Neural progenitor cell (in vitro differentiated cells): Measurements from ENCODE around the gene SPATA31A6. TPM values are rescaled to one million over a fixed set of nuclear protein-coding genes. Genes with fewer than 3 reads are reported as not detected.
"Not testable (repeated sequence)": the region's sequence is repeated elsewhere in the genome, so short reads cannot be mapped to it uniquely, and the experiment has no call there.

Experiments used
- DNase-seq: peaks from one replicate; pipeline ENCODE4 v3.0.0-alpha.2; 2016; ENCODE audit warnings: low spot score
- H2AFZ ChIP-seq: fragments of 200-600 bp; sonication (generic); replicated peaks from 2 replicates; pipeline ENCODE4 v1.6.1; 2016; ENCODE audit warnings: antibody characterized with exemption
- H3F3A ChIP-seq: fragments of 200-600 bp; sonication (generic); 2 replicates; pipeline ENCODE4 v1.6.1; 2016; ENCODE audit warnings: antibody characterized with exemption, low read depth
- H3K27ac ChIP-seq: fragments of 200-600 bp; sonication (generic); 2 replicates; pipeline ENCODE4 v1.5.1; 2016; ENCODE audit warnings: mild to moderate bottlenecking
- H3K27me3 ChIP-seq: fragments of 200-600 bp; sonication (generic); 2 replicates; pipeline ENCODE4 v1.6.1; 2016; ENCODE audit warnings: mild to moderate bottlenecking, moderate library complexity
- H3K36me3 ChIP-seq: fragments of 200-600 bp; sonication (generic); 2 replicates; pipeline ENCODE4 v1.5.1; 2016
- H3K4me1 ChIP-seq: fragments of 200-600 bp; sonication (generic); 2 replicates; pipeline ENCODE4 v1.6.1; 2016; ENCODE audit warnings: mixed run types
- H3K4me2 ChIP-seq: fragments of 200-600 bp; sonication (generic); 2 replicates; pipeline ENCODE4 v1.6.1; 2016
- H3K4me3 ChIP-seq: fragments of 200-600 bp; sonication (generic); 2 replicates; pipeline ENCODE4 v1.5.1; 2016
- H3K79me2 ChIP-seq: fragments of 200-600 bp; sonication (generic); 2 replicates; pipeline ENCODE4 v1.6.1; 2016; ENCODE audit warnings: low read depth
- H3K9ac ChIP-seq: fragments of 200-600 bp; sonication (generic); 2 replicates; pipeline ENCODE4 v1.6.1; 2016
- H3K9me3 ChIP-seq: fragments of 200-600 bp; sonication (generic); 2 replicates; pipeline ENCODE4 v1.5.1; 2016; ENCODE audit warnings: low read depth
- H4K20me1 ChIP-seq: fragments of 200-600 bp; sonication (generic); 2 replicates; pipeline ENCODE4 v1.6.1; 2016; ENCODE audit warnings: low read depth
- H3K27ac Mint-ChIP-seq: 3 replicates; pipeline ENCODE4 v1.8.0; 2021; ENCODE audit warnings: mixed read lengths
- H3K27me3 Mint-ChIP-seq: 2 replicates; pipeline ENCODE4 v1.8.0; 2022; ENCODE audit warnings: low read depth, mild to moderate bottlenecking, inconsistent platforms, moderate library complexity, mixed read lengths; ENCODE audit not compliant: insufficient read depth
- H3K36me3 Mint-ChIP-seq: 3 replicates; pipeline ENCODE4 v1.8.0; 2021; ENCODE audit warnings: mixed read lengths
- H3K4me1 Mint-ChIP-seq: 3 replicates; pipeline ENCODE4 v1.8.0; 2021; ENCODE audit warnings: mixed read lengths
- H3K4me3 Mint-ChIP-seq: 3 replicates; pipeline ENCODE4 v1.8.0; 2021; ENCODE audit warnings: mild to moderate bottlenecking, moderate library complexity, mixed read lengths
- H3K9me3 Mint-ChIP-seq: 3 replicates; pipeline ENCODE4 v1.8.0; 2020; ENCODE audit warnings: mixed read lengths
- CTCF ChIP-seq: fragments of 200-600 bp; sonication (generic); IDR thresholded peaks from 2 replicates; pipeline ENCODE4 v1.5.1; 2017; ENCODE audit warnings: antibody characterized with exemption, mild to moderate bottlenecking
- total RNA-seq: library from RNA; depleted of rRNA; stranded (reverse); fragments of >200 nt; gene quantifications from 2 replicates; pipeline ENCODE4 v1.2.3, GENCODE V29; 2015; ENCODE audit warnings: low replicate concordance

The SPATA31A6 gene
- not detected in 2 replicates for total RNA-seq

- H3K9ac ChIP-seq, H3K4me1 ChIP-seq, H3F3A ChIP-seq, H3K4me1 Mint-ChIP-seq, H3K79me2 ChIP-seq, H3K27ac Mint-ChIP-seq, H3K4me3 ChIP-seq, H3K27ac ChIP-seq, H3K36me3 Mint-ChIP-seq, H3K27me3 Mint-ChIP-seq, H4K20me1 ChIP-seq, H3K9me3 Mint-ChIP-seq, H2AFZ ChIP-seq, H3K36me3 ChIP-seq, H3K27me3 ChIP-seq, H3K4me3 Mint-ChIP-seq, H3K4me2 ChIP-seq, H3K9me3 ChIP-seq, DNase-seq: not testable (repeated sequence)
Measured at GRCh38 chr9:42183359-42183758, at the start of gene SPATA31A6. TSS of gene SPATA31A6 (plus strand) at chr9:42183659. CDS start at chr9:42183688, 29 bp downstream.

GRCh38 chr9:42160299-42160698 is 23.2 kb upstream of the SPATA31A6 start:
- DNase-seq = peak; percentile 21

GRCh38 chr9:42219861-42220260 is 36.4 kb downstream of the SPATA31A6 start:
- not testable (repeated sequence) for H3K4me3 ChIP-seq, H3F3A ChIP-seq, H4K20me1 ChIP-seq, H3K27ac ChIP-seq, H3K4me2 ChIP-seq, H3K4me1 ChIP-seq, H3K4me3 Mint-ChIP-seq, DNase-seq, H3K36me3 ChIP-seq, H3K79me2 ChIP-seq, H3K9ac ChIP-seq, H2AFZ ChIP-seq, H3K9me3 Mint-ChIP-seq, H3K27me3 ChIP-seq, H3K4me1 Mint-ChIP-seq, H3K27me3 Mint-ChIP-seq, H3K27ac Mint-ChIP-seq, H3K36me3 Mint-ChIP-seq, H3K9me3 ChIP-seq

More at GRCh38 chr9:42160299-42160698, 23.2 kb upstream of the SPATA31A6 start:
- H3K9ac ChIP-seq, H3K4me3 ChIP-seq, H3K4me1 Mint-ChIP-seq, H3K4me1 ChIP-seq, H3K36me3 ChIP-seq, H3K4me2 ChIP-seq, H4K20me1 ChIP-seq, H3K9me3 ChIP-seq, H3F3A ChIP-seq, H3K27me3 ChIP-seq, H3K36me3 Mint-ChIP-seq, H3K79me2 ChIP-seq, H3K27ac Mint-ChIP-seq, H3K27ac ChIP-seq, H3K27me3 Mint-ChIP-seq, H3K9me3 Mint-ChIP-seq, H3K4me3 Mint-ChIP-seq: not testable (repeated sequence)
- peak overlapping the region; percentile 42 for H2AFZ ChIP-seq
- TF ChIP-seq CTCF = peak; percentile 54

GRCh38 chr9:42223230-42223629 is 39.8 kb downstream of the SPATA31A6 start:
- not testable (repeated sequence) for H3K4me1 ChIP-seq, H3K36me3 Mint-ChIP-seq, H3K79me2 ChIP-seq, H3K4me1 Mint-ChIP-seq, H3K9me3 ChIP-seq, H3K4me3 Mint-ChIP-seq, H3K27ac Mint-ChIP-seq, H2AFZ ChIP-seq, H3K27me3 ChIP-seq, H3K27ac ChIP-seq, H3K27me3 Mint-ChIP-seq, H3F3A ChIP-seq, H4K20me1 ChIP-seq, H3K9ac ChIP-seq, H3K36me3 ChIP-seq, H3K9me3 Mint-ChIP-seq, H3K4me3 ChIP-seq, DNase-seq, H3K4me2 ChIP-seq

GRCh38 chr9:42233031-42233430 is 49.6 kb downstream of the SPATA31A6 start:
- Mint-ChIP-seq H3K4me1 (peaks cover 19% of the 10 kb centered on the region), H3K9me3 (peaks cover 11% of the 10 kb centered on the region)
- not testable (repeated sequence) for H4K20me1 ChIP-seq, H3K4me3 ChIP-seq, H3K79me2 ChIP-seq, H3K4me1 ChIP-seq, H3K9me3 ChIP-seq, H3K4me2 ChIP-seq, H3K27ac Mint-ChIP-seq, H3F3A ChIP-seq, H3K27me3 ChIP-seq, H3K27me3 Mint-ChIP-seq, H3K9ac ChIP-seq, H2AFZ ChIP-seq, H3K4me3 Mint-ChIP-seq, DNase-seq, H3K27ac ChIP-seq, H3K36me3 ChIP-seq, H3K36me3 Mint-ChIP-seq

- H3K9me3 ChIP-seq, H3K9ac ChIP-seq, H3K36me3 ChIP-seq, H3K4me3 ChIP-seq, H3K79me2 ChIP-seq, DNase-seq, H3K4me1 ChIP-seq, H3K27me3 ChIP-seq, H3K4me2 ChIP-seq, H3F3A ChIP-seq, H3K27ac ChIP-seq, H3K4me3 Mint-ChIP-seq, H3K27me3 Mint-ChIP-seq, H3K36me3 Mint-ChIP-seq, H4K20me1 ChIP-seq, H2AFZ ChIP-seq: not testable (repeated sequence)
- H3K4me1 Mint-ChIP-seq = peaks cover 20% of the 10 kb centered on the region
- peaks cover 11% of the 10 kb centered on the region for H3K9me3 Mint-ChIP-seq
- H3K27ac Mint-ChIP-seq = peak overlapping the region; percentile 66
Measured at GRCh38 chr9:42234610-42235009, 51.2 kb downstream of the SPATA31A6 start.

GRCh38 chr9:42235352-42235991 is 52.0 kb downstream of the SPATA31A6 start:
- peaks cover 11% of the 10 kb centered on the region for H3K9me3 Mint-ChIP-seq
- H3K4me3 Mint-ChIP-seq, H3F3A ChIP-seq, H3K27me3 ChIP-seq, H3K36me3 ChIP-seq, H3K27me3 Mint-ChIP-seq, H3K4me1 ChIP-seq, DNase-seq, H3K9me3 ChIP-seq, H3K27ac ChIP-seq, H3K27ac Mint-ChIP-seq, H3K79me2 ChIP-seq, H2AFZ ChIP-seq, H3K4me3 ChIP-seq, H3K9ac ChIP-seq, H3K36me3 Mint-ChIP-seq, H4K20me1 ChIP-seq, H3K4me2 ChIP-seq: not testable (repeated sequence)
- peaks cover 24% of the 10 kb centered on the region for H3K4me1 Mint-ChIP-seq

- H3F3A ChIP-seq, H3K9me3 Mint-ChIP-seq, H3K4me2 ChIP-seq, H3K27ac Mint-ChIP-seq, H3K9me3 ChIP-seq, H2AFZ ChIP-seq, H3K36me3 ChIP-seq, H3K9ac ChIP-seq, H3K27me3 Mint-ChIP-seq, H3K4me1 ChIP-seq, H3K27me3 ChIP-seq, H3K4me3 ChIP-seq, H3K36me3 Mint-ChIP-seq, H3K4me3 Mint-ChIP-seq, H3K27ac ChIP-seq, H3K79me2 ChIP-seq, DNase-seq, H4K20me1 ChIP-seq: not testable (repeated sequence)
- peaks cover 22% of the 10 kb centered on the region for H3K4me1 Mint-ChIP-seq
Measured at GRCh38 chr9:42236097-42236496, 52.6 kb downstream of the SPATA31A6 start.
